ENCODE measurements around the gene OR8D1. TPM values are rescaled to one million over a fixed set of nuclear protein-coding genes. Genes with fewer than 3 reads are reported as not detected.

Gene OR8D1
- under 1 TPM in 1 of 4 donors, not detected in 3; 0.82 TPM for total RNA-seq

GRCh38 chr11:124313849-124314248 lies at the start of gene OR8D1:
OR8D1 (minus strand) TSS chr11:124313949; CDS start chr11:124310766, 3,183 bp downstream.
- in situ Hi-C loops (cut with MboI; ENCODE audit: low pct_ligation_motif_present in 1 of 4, low pct_unique_long_range_greater_than_20kb in 1 of 4, low sequenced_read_pairs in 3 of 4): no loop called here
- Histone ChIP-seq H3K4me3 (no peak within 1 kb of the TSS), H3K4me1 (peaks cover 0 to 3% (median 0%) of the 10 kb centered on the region in 4 donors), H3K36me3 (no peaks in the 10 kb centered on the region), H3K9me3 (no peaks in the 10 kb centered on the region), H3K27ac (no peak within 1 kb of the TSS), H3K27me3 (no peaks in the 10 kb centered on the region)
- intact Hi-C loops (cut with DNase I; ENCODE audit: low total_unique reads): no loop called here
- no peak for DNase-seq
- TF ChIP-seq POLR2AphosphoS5 (IDR thresholded peaks at IDR 0.05) (no peak), CTCF (IDR thresholded peaks at IDR 0.05) (no peak), POLR2A (IDR thresholded peaks at IDR 0.05) (no peak), EP300 (IDR thresholded peaks at IDR 0.05; ENCODE audit: low read depth) (no peak)
- 84 to 100% methylated on average over 1 to 2 of the region's 2 CpGs for WGBS, 2 donors (ENCODE audit: low coverage in 1 of 2)

- Histone ChIP-seq H3K27me3 (no peaks in the 10 kb centered on the region), H3K4me3 (no peak overlapping the region), H3K4me1 (no peaks in the 10 kb centered on the region), H3K9me3 (no peaks in the 10 kb centered on the region), H3K27ac (no peak overlapping the region), H3K36me3 (no peaks in the 10 kb centered on the region)
- DNase-seq: no peak
- intact Hi-C loops (cut with DNase I; ENCODE audit: low total_unique reads) (no loop called here), in situ Hi-C loops (cut with MboI; ENCODE audit: low pct_ligation_motif_present in 1 of 4, low pct_unique_long_range_greater_than_20kb in 1 of 4, low sequenced_read_pairs in 3 of 4) (no loop called here)
- no peak for TF ChIP-seq CTCF (IDR thresholded peaks at IDR 0.05)
- no peak for TF ChIP-seq POLR2AphosphoS5 (IDR thresholded peaks at IDR 0.05)
- no peak for TF ChIP-seq EP300 (IDR thresholded peaks at IDR 0.05; ENCODE audit: low read depth)
- TF ChIP-seq POLR2A (IDR thresholded peaks at IDR 0.05): no peak
- 6 to 35% methylated on average over 2 of the region's 2 CpGs for WGBS, 2 donors (ENCODE audit: low coverage in 1 of 2)
Observed at GRCh38 chr11:124359566-124359965, 45.8 kb upstream of the OR8D1 start.

GRCh38 chr11:124346311-124346955 lies 32.7 kb upstream of the OR8D1 start:
- H3K27me3 ChIP-seq: no peaks in the 10 kb centered on the region
- intact Hi-C loops (cut with DNase I; ENCODE audit: low total_unique reads) (no loop called here), in situ Hi-C loops (cut with MboI; ENCODE audit: low pct_ligation_motif_present in 1 of 4, low pct_unique_long_range_greater_than_20kb in 1 of 4, low sequenced_read_pairs in 3 of 4) (no loop called here)
- H3K9me3 ChIP-seq: peaks cover 0 to 6% of the 10 kb centered on the region in 2 donors
- H3K4me3 ChIP-seq: no peak overlapping the region
- no peaks in the 10 kb centered on the region for H3K36me3 ChIP-seq
- no peaks in the 10 kb centered on the region for H3K4me1 ChIP-seq
- no peak for DNase-seq
- H3K27ac ChIP-seq: no peak overlapping the region
- TF ChIP-seq CTCF (IDR thresholded peaks at IDR 0.05) (no peak), POLR2A (IDR thresholded peaks at IDR 0.05) (no peak), POLR2AphosphoS5 (IDR thresholded peaks at IDR 0.05) (no peak), EP300 (IDR thresholded peaks at IDR 0.05; ENCODE audit: low read depth) (no peak)
- WGBS, 2 donors (ENCODE audit: low coverage in 1 of 2): 50 to 71% methylated on average over 3 of the region's 3 CpGs

GRCh38 chr11:124344346-124344745 lies 30.6 kb upstream of the OR8D1 start:
- Histone ChIP-seq H3K27me3 (no peaks in the 10 kb centered on the region), H3K36me3 (no peaks in the 10 kb centered on the region), H3K4me3 (no peak overlapping the region), H3K27ac (no peak overlapping the region), H3K9me3 (peaks cover 0 to 4% of the 10 kb centered on the region in 2 donors), H3K4me1 (no peaks in the 10 kb centered on the region)
- 73 to 83% methylated on average over 5 of the region's 5 CpGs for WGBS, 2 donors (ENCODE audit: low coverage in 1 of 2)
- no peak for DNase-seq
- TF ChIP-seq POLR2AphosphoS5 (IDR thresholded peaks at IDR 0.05): no peak
- TF ChIP-seq CTCF (IDR thresholded peaks at IDR 0.05): no peak
- no peak for TF ChIP-seq EP300 (IDR thresholded peaks at IDR 0.05; ENCODE audit: low read depth)
- no peak for TF ChIP-seq POLR2A (IDR thresholded peaks at IDR 0.05)
- in situ Hi-C loops (cut with MboI; ENCODE audit: low pct_ligation_motif_present in 1 of 4, low pct_unique_long_range_greater_than_20kb in 1 of 4, low sequenced_read_pairs in 3 of 4) (no loop called here), intact Hi-C loops (cut with DNase I; ENCODE audit: low total_unique reads) (no loop called here)

All from transverse colon (tissue), 4 donors.